ENCODE measurements around the gene LYPLAL1. TPM values are rescaled to one million over a fixed set of nuclear protein-coding genes. Genes with fewer than 3 reads are reported as not detected.

Gene LYPLAL1
- polyA plus RNA-seq, 1 donor (not counting 4 experiments of a cell fraction or from before 2014, with no cell fraction given): 41.1 TPM

- TF ChIP-seq EZH2 (IDR thresholded peaks at IDR 0.05; ENCODE audit: low read length): no peak
- no peak for TF ChIP-seq CTCF (optimal IDR thresholded peaks at IDR 0.05 in 1 of 3, IDR thresholded peaks at IDR 0.05 in 1 of 3, conservative IDR thresholded peaks at IDR 0.05 in 1 of 3; ENCODE audit: extremely low read depth in 1 of 3, insufficient read depth in 2 of 3, low read length in 3 of 3)
- H3K36me3 ChIP-seq (ENCODE audit: control insufficient read depth in 2 of 2, extremely low read depth in 1 of 2, insufficient read depth in 2 of 2, low read length in 2 of 2): no peaks in the 10 kb centered on the region
- dilution Hi-C loops (cut with MboI; ENCODE audit: extremely low pct_ligation_motif_present, low sequenced_read_pairs): no loop called here
- no peaks in the 10 kb centered on the region for H3K9me1 ChIP-seq (ENCODE audit: control insufficient read depth, extremely low read depth, insufficient read depth, low read length)
- H4K20me1 ChIP-seq (ENCODE audit: control insufficient read depth, extremely low read depth, insufficient read depth, low read length): no peaks in the 10 kb centered on the region
- H3K27ac ChIP-seq (ENCODE audit: control insufficient read depth, insufficient read depth, low read length): no peak overlapping the region
- no peak overlapping the region for H3K9ac ChIP-seq (ENCODE audit: control insufficient read depth, extremely low read depth, insufficient read depth, low read length)
- FAIRE-seq: no peak
- H3K4me1 ChIP-seq (ENCODE audit: control insufficient read depth, extremely low read depth, insufficient read depth, low read length): no peaks in the 10 kb centered on the region
- H3K4me3 ChIP-seq (ENCODE audit: control insufficient read depth in 2 of 3, extremely low read depth in 1 of 3, insufficient read depth in 2 of 3, low read depth in 1 of 3, low read length in 3 of 3): no peak overlapping the region
- no peak overlapping the region for H3K4me2 ChIP-seq (ENCODE audit: control insufficient read depth, extremely low read depth, insufficient read depth, low read depth, low read length)
- DNase-seq (ENCODE audit: low read depth, low spot score): no peak
- H2AFZ ChIP-seq (ENCODE audit: control insufficient read depth, low read length): no peak overlapping the region
- no peaks in the 10 kb centered on the region for H3K27me3 ChIP-seq (ENCODE audit: control insufficient read depth, extremely low read depth, insufficient read depth, low read length)
- H3K79me2 ChIP-seq (ENCODE audit: control insufficient read depth, insufficient read depth, low read length): no peaks in the 10 kb centered on the region
- H3K9me3 ChIP-seq (ENCODE audit: control insufficient read depth, low read depth, low read length): no peaks in the 10 kb centered on the region
Observed at GRCh38 chr1:219140303-219140877, 33.3 kb upstream of the LYPLAL1 start.

GRCh38 chr1:219143735-219144134, 29.9 kb upstream of the LYPLAL1 start:
- Histone ChIP-seq H4K20me1 (ENCODE audit: control insufficient read depth, extremely low read depth, insufficient read depth, low read length) (no peaks in the 10 kb centered on the region), H3K36me3 (ENCODE audit: control insufficient read depth in 2 of 2, extremely low read depth in 1 of 2, insufficient read depth in 2 of 2, low read length in 2 of 2) (no peaks in the 10 kb centered on the region), H3K4me2 (ENCODE audit: control insufficient read depth, extremely low read depth, insufficient read depth, low read depth, low read length) (no peak overlapping the region), H3K4me1 (ENCODE audit: control insufficient read depth, extremely low read depth, insufficient read depth, low read length) (no peaks in the 10 kb centered on the region), H3K79me2 (ENCODE audit: control insufficient read depth, insufficient read depth, low read length) (no peaks in the 10 kb centered on the region), H3K27ac (ENCODE audit: control insufficient read depth, insufficient read depth, low read length) (no peak overlapping the region), H3K27me3 (ENCODE audit: control insufficient read depth, extremely low read depth, insufficient read depth, low read length) (no peaks in the 10 kb centered on the region), H3K9ac (ENCODE audit: control insufficient read depth, extremely low read depth, insufficient read depth, low read length) (no peak overlapping the region), H3K9me1 (ENCODE audit: control insufficient read depth, extremely low read depth, insufficient read depth, low read length) (no peaks in the 10 kb centered on the region), H2AFZ (ENCODE audit: control insufficient read depth, low read length) (no peak overlapping the region), H3K9me3 (ENCODE audit: control insufficient read depth, low read depth, low read length) (no peaks in the 10 kb centered on the region), H3K4me3 (ENCODE audit: control insufficient read depth in 2 of 3, extremely low read depth in 1 of 3, insufficient read depth in 2 of 3, low read depth in 1 of 3, low read length in 3 of 3) (no peak overlapping the region)
- TF ChIP-seq CTCF (optimal IDR thresholded peaks at IDR 0.05 in 1 of 3, IDR thresholded peaks at IDR 0.05 in 1 of 3, conservative IDR thresholded peaks at IDR 0.05 in 1 of 3; ENCODE audit: extremely low read depth in 1 of 3, insufficient read depth in 2 of 3, low read length in 3 of 3) (no peak), EZH2 (IDR thresholded peaks at IDR 0.05; ENCODE audit: low read length) (no peak)
- dilution Hi-C loops (cut with MboI; ENCODE audit: extremely low pct_ligation_motif_present, low sequenced_read_pairs): no loop called here
- no peak for DNase-seq (ENCODE audit: low read depth, low spot score)
- FAIRE-seq: peak; percentile 49
